K562 (cell line): ENCODE results near the gene GLI1. TPM values are rescaled to one million over a fixed set of nuclear protein-coding genes. Genes with fewer than 3 reads are reported as not detected.

Source experiments
- E2F8 ChIP-seq: fragments of 450-650 bp; IDR thresholded peaks from 2 replicates; pipeline ENCODE4 v1.7.1; 2018; ENCODE audit warnings: mild to moderate bottlenecking, low read depth; ENCODE audit not compliant: partially characterized antibody
- GMEB1 ChIP-seq: fragments of 250-450 bp; sonication (Bioruptor Pico); IDR thresholded peaks from 2 replicates; pipeline ENCODE4 v1.4.0; 2020; ENCODE audit warnings: mild to moderate bottlenecking
- RBM14 ChIP-seq: fragments of 200-400 bp; formaldehyde crosslinking; IDR thresholded peaks from 2 replicates; pipeline ENCODE4 v1.6.1; 2018; ENCODE audit warnings: low read depth, mild to moderate bottlenecking, low read length, moderate library complexity, borderline replicate concordance; ENCODE audit not compliant: insufficient read depth
- SMAD4 ChIP-seq: fragments of 250-450 bp; sonication (Bioruptor Pico); conservative IDR thresholded peaks from 2 replicates; pipeline ENCODE4 v1.8.0; 2021; ENCODE audit warnings: inconsistent platforms, mild to moderate bottlenecking, moderate library complexity
- TCF15 ChIP-seq: fragments of 250-450 bp; sonication (Bioruptor Pico); IDR thresholded peaks from 2 replicates; pipeline ENCODE4 v1.8.0; 2022; ENCODE audit warnings: moderate library complexity, mild to moderate bottlenecking, inconsistent platforms
- THAP12 ChIP-seq: fragments of 250-450 bp; sonication (Bioruptor Pico); IDR thresholded peaks from 2 replicates; pipeline ENCODE4 v1.9.0; 2021; ENCODE audit warnings: mild to moderate bottlenecking, inconsistent platforms
- TSC22D4 ChIP-seq: fragments of 450-650 bp; IDR thresholded peaks from 2 replicates; pipeline ENCODE4 v1.6.1; 2016; ENCODE audit warnings: missing genetic modification characterization, missing biosample characterization, control low read depth
- ZC3H8 ChIP-seq: fragments of 450-650 bp; IDR thresholded peaks from 2 replicates; pipeline ENCODE4 v1.6.1; 2017
- ZFP30 ChIP-seq: fragments of 250-450 bp; sonication (Bioruptor Pico); IDR thresholded peaks from 2 replicates; pipeline ENCODE4 v1.8.0; 2022; ENCODE audit warnings: moderate library complexity, mild to moderate bottlenecking, inconsistent platforms, borderline replicate concordance
- ZFP91 ChIP-seq: sonication (generic); formaldehyde crosslinking; IDR thresholded peaks from 2 replicates; pipeline ENCODE4 v1.8.0; 2022; ENCODE audit warnings: mild to moderate bottlenecking, missing genetic modification reagents
- ZNF583 ChIP-seq: fragments of 250-450 bp; sonication (Bioruptor Pico); IDR thresholded peaks from 2 replicates; pipeline ENCODE4 v1.4.0; 2020
- ZNF592 ChIP-seq: fragments of 450-650 bp; IDR thresholded peaks from 2 replicates; pipeline ENCODE4 v1.6.1; 2017; ENCODE audit warnings: antibody characterized with exemption, mild to moderate bottlenecking
- polyA plus RNA-seq, 8 experiments: library from polyadenylated mRNA; depleted of rRNA in 4 of 8; stranded (reverse) in 5 of 8; unstranded in 3 of 8; fragments of >200 nt; fragmentation: Nextera tagmentation in 2 of 8; fragmentation: Illumina TruSeq in 1 of 8; extraction: Ambion mirVana in 2 of 8; extraction: Trizol in 1 of 8; gene quantifications; 2 replicates each; pipeline versions ENCODE4 v1.2.1 to v1.2.3, GENCODE V29; 2011 to 2014; ENCODE audit warnings: inconsistent platforms in 1 of 8, missing spikeins in 1 of 8
- total RNA-seq, 7 experiments: library from RNA; depleted of rRNA in 6 of 7; stranded (reverse); fragments of >200 nt in 6 of 7; fragmentation: Illumina TruSeq in 2 of 7; extraction: Trizol in 2 of 7; gene quantifications; 2 replicates each; pipeline versions ENCODE4 v1.2.1 to v1.2.3, GENCODE V29; 2011 to 2021; ENCODE audit warnings: low replicate concordance in 1 of 7

GLI1 gene
- total and polyA plus RNA-seq, 9 of the 15 experiments (the other 6 are each of a cell fraction or from before 2014, with no cell fraction given): 0.24 to 3.7 (median 0.61) TPM

GRCh38 chr12:57416039-57416996 lies 43.3 kb upstream of the GLI1 start (continued):
- no peak for TF ChIP-seq ZNF592
- TF ChIP-seq ZC3H8: no peak
- TF ChIP-seq RBM14: no peak
- no peak for TF ChIP-seq GMEB1 (CRISPR knock-in tag)
- no peak for TF ChIP-seq TSC22D4 (tag)
- no peak for TF ChIP-seq TCF15 (CRISPR knock-in tag)
- TF ChIP-seq ZNF583: no peak
- no peak for TF ChIP-seq THAP12 (CRISPR knock-in tag)
- no peak for TF ChIP-seq E2F8
- TF ChIP-seq ZFP30 (CRISPR knock-in tag): no peak
- no peak for TF ChIP-seq ZFP91
- no peak for TF ChIP-seq SMAD4 (CRISPR knock-in tag)
